Measurements from ENCODE around the gene BRICD5.

Gene BRICD5

DNA sequence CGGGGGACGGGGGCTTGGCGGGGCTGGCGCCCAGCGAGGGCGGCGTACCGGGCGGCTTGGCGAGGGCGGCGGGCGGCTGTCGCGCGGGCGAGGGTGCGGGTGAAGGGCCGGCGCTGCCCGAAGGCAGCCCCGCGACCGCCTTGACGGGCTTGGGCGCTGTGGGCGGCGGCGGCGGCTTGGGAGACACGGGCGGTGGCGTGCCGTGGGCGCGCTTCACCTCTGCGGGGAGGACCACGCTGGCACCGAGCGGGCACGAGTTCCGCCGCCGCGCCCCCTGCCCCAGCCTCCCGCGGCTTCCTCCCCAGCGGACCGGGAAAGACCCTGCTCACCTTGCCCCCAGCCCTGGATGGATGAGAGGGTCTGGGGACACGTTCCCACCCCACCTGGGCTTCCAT is 31.6 kb downstream of the BRICD5 start:
- no peak for DNase-seq

DNA sequence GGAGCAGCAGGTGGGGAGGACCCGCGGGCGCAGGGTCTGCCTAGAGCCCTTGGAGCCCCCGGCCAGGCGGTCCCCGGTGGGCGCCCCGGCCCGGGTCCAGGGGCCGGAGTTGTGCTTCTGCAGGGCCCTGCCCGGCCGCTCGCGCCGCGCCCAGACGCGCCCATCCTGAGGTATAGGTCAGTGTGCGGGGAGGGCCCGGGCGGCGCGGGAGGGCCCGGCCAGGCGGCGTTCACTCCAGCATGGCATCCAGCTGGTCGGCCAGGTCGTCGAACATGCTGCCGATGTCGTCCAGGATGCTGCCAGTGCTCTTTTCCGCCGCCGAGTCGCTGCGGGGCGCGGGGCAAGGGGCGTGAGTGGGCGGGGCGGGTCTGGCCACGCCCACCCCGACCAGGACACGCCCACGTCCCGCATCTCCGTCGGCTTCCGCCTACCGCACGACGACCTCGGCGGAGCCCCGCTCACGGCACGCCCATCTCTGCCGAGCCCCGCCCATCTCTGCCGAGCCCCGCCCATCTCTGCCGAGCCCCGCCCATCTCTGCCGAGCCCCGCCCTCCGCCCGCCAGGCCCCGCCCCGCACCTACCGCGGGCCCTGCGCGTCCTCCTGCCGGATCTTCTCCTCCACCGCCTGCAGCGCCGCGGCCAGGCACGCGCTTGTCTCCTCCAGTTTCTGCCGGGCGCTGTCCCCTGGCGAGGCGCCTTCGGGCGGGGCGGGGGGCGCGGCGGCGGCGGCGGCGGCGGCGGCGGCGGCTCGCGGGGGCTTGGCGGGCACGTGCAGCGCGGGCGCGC is 32.1 kb downstream of the BRICD5 start:
- no peak for DNase-seq

DNA sequence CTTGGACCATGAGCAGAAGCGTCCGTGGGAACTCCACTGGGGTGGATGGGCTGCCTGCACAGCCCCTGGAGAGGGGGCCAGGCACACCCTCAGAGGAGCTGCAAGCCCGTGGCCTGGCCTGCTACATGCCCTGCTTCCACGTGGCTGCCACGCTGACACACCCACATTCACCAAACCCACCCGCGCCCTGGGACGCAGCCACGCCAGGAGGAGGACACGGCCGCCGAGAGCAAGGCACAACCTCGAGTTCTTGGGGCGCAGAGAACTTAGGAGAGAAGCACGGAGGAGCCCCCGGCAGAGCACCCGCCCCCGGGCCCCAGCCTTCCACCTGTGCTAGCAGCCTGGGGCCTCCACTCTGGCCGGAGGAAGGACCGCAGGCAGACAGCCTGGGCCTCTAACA is 33.1 kb downstream of the BRICD5 start:
- no peak for DNase-seq

DNA sequence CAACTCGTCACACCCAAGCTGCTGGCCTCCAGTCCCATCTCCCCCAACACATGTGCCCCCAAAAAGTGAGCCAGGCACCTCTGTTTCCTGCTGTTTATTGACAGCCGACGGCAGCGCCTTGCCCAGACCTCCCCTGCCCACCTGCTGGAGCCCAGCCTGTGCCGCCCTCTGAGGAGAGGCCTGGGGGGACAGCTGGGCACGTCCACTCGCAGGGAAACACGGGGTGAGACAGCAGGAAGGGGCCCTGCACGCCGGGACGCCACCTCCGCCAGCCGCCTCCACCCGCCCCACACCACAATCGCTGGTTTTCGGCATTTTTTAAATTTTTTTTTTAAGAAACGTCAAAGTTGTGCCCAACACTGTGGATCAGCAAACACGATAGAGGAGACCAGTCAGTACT is 33.6 kb downstream of the BRICD5 start:
- DNase-seq, result no peak

DNA sequence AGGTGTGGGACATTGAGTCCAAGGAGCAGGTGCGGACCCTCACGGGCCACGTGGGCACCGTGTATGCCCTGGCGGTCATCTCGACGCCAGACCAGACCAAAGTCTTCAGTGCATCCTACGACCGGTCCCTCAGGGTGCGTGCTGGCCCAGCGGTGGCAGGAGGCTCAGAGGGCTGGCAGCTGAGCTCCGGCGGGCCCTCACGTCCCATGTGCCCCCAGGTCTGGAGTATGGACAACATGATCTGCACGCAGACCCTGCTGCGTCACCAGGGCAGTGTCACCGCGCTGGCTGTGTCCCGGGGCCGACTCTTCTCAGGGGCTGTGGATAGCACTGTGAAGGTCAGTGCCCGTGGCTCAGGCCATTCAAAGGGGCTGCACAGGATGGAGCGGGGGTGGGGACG is 34.6 kb downstream of the BRICD5 start:
- DNase-seq, result no peak

DNA sequence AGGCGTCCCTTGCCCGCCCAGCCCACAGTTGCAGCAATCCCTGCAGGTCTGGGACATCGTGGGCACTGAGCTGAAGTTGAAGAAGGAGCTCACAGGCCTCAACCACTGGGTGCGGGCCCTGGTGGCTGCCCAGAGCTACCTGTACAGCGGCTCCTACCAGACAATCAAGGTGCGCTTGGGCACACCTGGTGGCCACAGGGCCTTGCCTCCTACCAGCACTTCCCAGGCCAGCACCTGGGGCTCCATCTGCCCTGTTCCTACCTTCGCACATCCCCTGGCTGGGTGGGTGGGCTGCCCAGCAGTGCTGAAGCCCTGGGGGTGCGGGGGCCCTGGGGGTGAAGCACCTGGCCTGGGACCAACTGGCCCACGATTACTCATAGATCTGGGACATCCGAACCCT is 35.2 kb downstream of the BRICD5 start:
- no peak for DNase-seq

DNA sequence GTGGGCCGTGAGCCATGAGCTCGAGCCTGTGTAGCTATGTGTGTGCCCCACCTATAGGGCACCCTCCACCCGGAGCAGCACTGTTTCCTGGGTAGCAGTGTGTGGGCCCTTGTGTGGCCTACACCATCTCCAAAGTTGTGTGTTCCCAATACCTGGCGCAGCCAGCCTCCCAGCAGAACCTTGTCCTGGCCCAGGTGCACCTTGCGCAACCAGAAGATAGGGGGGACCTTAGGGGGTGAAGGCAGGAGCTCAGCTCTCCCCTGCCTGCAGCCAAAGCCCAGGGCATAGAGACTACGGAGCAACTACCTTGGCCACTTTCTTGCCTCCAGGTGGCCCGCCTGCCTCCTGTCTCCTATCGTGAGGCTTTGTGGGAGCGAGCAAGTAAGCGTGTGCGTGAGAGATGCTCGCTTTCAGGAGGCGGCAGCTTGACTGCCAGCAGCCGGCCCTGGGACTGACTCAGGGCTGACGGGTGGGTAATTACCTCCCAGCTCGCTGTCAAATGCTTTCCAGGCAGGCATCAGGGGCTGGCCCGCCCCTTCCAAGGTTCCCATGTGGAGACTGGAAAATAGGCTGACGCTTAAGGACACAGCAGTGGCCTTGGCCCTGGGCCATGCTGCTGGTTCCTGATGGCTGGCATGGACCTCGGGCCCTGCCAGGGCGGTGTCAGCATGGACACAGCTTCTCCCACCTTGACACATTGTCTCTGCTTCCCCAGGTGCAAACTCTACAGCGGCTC is 36.1 kb downstream of the BRICD5 start:
- no peak for DNase-seq

DNA sequence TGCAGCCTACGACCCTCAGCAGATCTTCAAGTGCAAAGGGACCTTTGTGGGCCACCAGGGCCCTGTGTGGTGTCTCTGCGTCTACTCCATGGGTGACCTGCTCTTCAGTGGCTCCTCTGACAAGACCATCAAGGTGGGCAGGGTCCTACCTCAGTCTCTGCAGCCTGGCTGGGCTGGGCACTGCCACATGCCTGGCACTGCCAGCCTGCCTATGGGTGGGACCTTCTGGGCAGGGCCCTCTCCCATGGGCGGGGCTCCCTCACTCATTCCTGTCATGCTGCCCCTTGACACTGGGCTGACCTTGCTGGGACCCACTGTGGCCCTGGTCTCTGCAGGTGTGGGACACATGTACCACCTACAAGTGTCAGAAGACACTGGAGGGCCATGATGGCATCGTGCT is 36.7 kb downstream of the BRICD5 start:
- DNase-seq, result no peak

DNA sequence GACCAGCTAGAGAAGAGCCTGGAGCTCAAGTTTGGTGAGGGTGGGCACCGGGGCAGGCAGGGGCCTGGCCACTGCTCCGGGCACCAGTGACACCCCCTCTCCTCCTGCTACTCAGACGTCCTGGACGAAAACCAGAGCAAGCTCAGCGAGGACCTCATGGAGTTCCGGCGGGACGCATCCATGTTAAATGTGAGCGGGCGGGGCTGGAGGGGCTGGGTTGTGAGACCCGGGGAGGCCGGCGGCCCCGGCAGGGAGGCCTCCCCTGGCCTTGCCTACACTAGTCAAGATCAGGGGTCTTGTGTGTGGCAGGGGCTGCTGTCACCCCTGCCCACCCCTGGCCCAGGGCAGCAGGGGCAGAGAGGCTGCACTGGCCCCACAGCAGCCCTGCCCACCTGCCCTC is 37.3 kb downstream of the BRICD5 start:
- no peak for DNase-seq

DNA sequence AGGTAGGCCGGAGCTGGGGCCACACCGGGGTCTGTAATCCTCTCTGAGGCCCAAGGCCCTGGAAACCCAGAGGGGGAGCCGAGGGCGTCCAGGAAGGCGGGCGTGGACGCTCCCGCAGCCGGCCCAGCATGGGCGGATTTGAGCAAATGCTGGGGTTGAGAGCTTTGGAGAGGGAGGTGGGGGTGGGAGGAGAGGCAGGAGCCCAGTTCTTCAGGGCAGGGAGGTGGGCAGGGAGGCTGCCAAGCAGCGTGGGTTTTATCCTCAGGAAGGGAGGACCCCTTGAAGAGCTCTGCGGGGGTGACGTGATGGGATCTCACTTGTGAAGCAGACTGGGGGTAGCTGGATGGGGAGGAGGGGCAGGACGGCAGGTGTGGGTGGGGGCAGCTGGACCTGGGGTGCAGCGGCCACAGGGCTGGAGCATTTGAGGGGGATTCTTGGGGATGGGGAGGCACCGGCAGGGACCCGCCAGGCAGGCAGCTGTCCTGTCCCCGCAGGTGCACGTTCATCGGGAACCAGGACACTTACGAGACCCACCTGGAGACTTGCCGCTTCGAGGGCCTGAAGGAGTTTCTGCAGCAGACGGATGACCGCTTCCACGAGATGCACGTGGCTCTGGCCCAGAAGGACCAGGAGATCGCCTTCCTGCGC is 37.9 kb downstream of the BRICD5 start:
- DNase-seq, result no peak

DNA sequence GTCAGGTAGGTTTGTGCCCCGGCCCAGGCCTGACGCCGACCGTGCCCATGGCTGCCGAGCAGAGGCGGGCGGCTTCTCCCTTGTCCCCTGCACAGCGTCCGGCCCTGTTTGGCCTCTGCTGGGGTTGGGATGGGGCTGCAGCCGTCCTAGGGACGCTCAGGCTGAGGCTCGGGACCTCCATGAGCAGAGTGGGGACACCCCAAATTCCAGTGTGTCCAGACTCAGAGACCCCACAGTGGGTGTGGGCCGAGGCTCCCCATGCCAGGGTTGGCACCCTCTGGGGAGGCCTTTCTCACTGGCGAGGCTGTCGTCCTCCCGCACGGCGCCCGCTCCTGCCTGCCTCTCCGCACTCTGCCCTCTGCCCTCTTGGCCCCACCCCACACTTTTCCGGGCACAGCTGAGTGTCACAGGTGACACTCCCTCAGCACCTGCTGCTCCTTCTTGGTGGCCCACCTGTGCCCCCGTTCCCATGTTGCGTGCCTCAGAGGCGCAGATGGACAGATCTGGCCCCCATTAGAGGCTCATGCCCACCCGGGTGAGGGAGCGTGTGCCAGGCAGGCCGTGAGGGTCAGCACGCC is 39.0 kb downstream of the BRICD5 start:
- DNase-seq, result no peak

DNA sequence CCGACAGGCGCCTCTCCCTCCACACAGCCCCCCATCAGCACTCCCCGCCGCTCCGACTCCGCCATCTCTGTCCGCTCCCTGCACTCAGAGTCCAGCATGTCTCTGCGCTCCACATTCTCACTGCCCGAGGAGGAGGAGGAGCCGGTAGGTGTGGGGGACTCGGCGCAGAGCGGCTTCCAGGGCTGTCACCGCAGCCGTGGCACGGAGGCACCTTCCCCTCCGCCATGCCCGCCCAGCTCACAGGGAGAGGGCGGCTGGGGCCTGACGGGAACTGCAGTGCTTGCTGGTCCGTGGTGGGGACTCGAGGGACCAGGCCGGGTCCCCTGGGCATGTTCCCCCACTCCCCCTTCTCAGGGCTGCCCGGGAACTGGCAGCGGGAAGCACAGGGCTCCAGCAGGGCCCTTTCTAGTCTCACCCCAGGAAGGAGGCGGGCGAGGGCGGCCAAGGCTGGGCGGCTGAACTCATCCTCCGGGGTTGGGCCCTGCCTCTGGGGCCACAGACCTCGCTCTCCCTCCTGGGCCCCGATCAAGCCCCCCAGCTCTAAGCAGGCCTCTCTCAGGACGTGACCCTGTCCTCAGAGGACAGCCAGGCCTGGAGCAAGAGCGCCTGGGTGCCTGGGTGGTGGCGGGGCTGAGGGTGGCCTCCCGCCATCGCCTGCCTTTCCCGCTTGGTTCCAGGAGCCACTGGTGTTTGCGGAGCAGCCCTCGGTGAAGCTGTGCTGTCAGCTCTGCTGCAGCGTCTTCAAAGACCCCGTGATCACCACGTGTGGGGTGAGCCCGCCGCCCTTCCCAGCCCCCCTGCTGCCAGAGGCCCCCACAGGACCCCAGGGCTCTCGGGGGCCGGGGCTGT is 39.9 kb downstream of the BRICD5 start:
- DNase-seq, result no peak

DNA sequence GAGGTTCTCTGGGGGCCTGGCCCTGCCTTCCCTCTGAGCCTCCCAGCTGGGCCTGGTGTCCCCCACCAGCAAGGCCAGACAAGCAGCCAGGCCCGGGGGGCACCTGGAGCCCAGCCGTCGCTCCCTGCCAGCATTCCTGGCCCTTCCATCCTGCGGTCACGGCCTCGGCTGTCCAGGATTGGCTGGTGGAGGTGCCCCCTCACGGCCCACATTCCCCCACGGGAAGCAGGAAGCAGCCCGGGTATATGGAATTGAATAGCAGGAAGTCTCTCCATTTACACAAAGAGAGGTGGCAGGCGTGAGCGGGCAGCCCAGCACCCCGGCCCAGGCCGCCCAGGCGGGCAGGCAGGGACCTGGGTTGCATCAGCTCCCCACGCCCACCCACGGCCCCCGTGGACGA is 40.6 kb downstream of the BRICD5 start:
- no peak for DNase-seq

DNA sequence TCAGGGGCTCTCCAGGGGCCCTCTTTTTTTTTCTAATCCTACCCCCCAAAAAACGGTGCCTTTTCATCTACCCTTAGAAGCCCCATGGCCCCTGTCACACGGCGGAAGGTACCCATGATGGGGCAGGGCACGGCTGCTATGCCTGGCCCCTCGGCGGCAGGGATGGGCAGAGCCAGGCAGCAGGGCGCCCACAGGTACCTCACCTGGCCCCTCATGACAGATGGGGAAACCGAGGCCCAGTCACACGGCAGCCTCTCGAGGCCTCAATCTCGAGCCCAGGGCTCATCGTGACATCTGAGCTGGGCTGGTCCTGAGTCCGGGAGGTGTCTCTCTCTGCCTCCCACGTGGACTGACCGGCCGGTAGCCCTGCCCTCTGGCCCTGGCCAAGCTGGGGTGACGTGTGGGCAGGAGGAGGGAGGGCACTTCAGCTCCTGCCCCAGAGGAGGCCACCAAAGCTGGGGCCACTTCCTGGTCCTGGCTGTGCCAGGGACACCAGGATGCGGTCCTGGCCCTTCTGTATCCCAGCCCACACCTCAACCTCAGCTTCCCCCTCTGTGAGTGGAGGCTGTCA is 43.5 kb downstream of the BRICD5 start:
- no peak for DNase-seq

DNA sequence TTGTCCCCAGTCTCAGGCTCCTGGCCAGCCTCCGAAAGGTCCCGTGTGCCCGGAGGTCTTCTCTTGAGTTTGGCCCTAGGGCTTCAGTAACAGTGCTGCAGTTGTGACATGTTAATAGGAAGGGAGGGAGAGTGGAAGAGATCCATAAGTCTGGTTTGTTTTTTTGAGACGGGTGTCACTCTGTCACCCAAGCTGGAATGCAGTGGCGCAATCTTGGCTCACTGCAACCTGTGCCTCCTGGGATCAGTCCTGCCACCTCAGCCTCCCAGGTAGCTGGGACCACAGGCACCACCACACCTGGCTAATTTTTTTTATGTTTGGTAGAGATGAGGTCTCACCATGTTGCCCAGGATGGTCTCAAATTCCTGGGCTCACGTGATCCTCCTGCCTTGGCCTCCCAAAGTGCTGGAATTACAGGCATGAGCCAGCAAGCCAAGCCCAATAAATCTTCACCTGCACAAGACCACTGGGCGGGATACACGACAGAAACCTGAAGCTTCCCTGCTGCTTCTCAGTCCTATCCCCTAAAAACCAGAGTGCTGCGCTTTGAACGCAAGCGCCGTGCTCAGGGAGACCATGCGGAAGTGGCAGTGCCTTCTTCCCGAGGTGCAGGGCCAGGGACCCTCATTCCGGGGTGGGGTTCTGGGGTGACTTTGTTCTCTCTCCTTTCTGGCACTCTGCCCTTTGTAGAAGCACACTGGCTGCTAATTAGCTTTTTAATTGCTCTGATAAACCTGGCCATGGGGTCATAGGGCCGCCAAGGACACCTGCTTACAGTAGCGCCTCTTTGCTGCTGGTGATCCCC is 44.2 kb downstream of the BRICD5 start:
- no peak for DNase-seq

DNA sequence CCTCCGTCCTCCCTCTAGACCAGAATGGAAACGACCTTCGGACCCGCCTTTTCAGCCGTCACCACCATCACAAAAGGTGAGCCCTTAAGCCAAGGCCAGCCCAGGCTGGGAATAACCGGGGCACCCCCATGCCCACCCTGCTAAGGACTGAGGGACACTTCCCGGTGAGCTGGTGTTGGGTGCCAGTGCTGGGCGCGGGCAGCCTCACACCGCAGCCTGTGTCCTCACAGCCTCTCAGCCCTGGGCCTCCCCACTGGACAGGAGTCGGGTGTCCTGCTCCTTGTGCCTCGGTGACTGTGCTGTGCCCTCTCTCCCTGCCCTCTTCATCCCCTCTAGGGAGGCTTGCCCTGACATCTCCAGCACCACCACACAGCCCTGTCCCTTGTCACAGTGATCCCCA is 44.8 kb downstream of the BRICD5 start:
- DNase-seq, result no peak

DNA sequence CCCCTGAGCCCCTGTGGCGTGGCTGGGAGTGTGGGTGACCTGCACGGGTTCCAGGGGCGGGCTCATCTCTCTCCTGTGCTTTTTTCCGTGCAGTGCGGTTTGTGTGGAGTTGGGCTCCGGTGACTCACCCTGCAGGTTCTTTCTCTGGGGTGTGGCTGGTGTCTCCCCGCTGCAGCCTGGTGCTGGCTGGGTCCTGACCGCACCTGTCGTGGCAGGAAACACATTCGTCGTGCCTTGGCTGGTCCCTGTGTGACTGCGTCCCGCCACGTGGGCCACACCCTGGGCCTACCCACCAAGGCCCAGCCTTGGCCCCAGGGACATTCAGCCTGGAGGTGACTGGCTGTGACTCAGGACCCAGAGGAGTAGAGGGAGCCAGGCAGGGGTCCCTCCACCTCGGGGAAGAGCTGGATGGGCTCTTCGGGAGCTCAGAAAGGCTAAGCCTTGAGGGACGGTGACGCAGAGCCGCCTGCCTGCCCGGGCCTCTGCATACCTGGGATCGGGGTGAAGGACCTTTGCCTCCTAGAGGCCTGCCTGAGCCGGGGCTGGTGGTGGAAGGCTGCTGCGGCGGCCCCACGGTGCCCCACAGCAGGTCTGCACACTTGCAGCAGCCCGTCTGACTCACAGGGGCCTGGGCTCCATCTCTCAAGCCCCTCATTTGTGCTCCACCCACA is 47.3 kb downstream of the BRICD5 start:
- DNase-seq, result no peak

DNA sequence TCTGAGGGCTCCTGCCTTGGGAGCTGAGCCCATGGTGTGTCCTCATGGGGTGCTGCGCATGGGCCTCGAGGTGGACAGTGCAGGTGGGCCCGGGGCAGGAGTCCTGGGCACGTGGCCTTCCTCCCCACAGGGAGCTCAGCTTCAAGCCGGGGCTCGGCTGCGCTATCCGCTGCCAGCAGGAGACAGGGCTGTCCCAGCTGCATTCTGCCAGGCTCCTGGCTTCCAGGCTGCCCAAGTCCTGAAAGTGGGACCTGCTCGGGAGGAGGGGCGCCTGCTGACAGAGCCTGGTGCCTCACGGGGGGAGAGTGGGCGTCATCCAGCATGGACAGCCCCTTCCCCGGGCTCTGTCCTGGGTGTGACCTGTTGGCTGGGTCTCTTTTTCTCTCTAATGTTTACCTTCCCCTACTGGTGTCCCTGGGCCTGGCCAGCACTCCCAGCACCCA is 48.0 kb downstream of the BRICD5 start:
- no peak for DNase-seq

DNA sequence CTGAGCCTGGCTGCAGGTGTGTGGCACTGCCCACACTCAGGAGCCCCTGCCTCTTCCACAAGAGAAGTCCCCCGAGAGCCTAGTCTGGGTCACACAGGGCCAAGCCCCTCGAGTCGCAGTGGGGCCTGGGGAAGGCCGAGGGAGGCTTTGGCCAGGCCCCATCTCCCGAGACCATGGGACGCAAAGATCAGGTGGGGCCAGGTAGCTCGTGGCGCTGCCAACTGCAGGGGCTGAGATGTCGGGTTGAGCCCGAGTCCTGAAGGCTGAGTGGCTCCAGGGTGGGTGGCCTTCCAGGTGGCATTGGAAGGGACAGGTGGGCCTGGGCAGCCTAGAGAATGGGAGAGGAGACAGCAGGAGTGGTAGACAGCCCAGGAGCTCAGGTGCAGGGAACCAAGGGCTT is 48.8 kb downstream of the BRICD5 start:
- DNase-seq, result no peak

DNA sequence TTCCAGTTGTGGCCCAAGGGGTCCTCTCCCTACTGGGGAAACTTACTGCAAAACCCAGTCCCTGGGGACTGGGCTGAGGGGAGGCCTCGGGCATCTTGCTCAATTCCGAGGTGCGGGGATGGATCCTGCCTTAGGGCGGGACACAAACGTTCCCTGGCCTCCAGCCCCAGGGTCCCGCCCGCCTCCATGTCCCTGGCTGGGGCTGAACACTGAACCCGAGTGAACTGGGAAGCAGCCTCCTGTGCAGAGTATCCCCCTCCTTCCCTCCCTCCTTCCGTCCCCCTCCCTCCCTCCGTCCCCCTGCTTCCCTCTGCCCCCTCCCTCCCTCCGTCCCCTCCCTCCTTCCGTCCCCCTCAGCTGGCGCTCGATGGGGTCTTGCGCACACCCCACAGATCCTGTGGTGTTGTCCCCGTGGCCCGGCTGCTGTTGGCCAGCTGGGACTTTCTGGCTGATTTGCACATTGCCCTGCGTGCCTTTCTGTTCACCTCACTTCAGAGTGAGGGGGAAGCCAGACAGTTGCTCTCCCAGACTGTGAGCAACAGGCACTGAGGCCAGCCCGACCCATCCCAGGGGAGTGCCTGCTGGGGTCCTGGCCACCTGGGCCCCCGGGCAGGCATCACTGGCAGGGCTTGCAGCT is 49.6 kb downstream of the BRICD5 start:
- no peak for DNase-seq

Measured in DMS 273 treated with DMSO at 0.1 percent for 48 hours (cell line).